ENCODE measurements around the gene AWAT1. TPM values are rescaled to one million over a fixed set of nuclear protein-coding genes. Genes with fewer than 3 reads are reported as not detected.

AWAT1 gene
- total RNA-seq, 1 experiment from 2014 or later = not detected

DNA sequence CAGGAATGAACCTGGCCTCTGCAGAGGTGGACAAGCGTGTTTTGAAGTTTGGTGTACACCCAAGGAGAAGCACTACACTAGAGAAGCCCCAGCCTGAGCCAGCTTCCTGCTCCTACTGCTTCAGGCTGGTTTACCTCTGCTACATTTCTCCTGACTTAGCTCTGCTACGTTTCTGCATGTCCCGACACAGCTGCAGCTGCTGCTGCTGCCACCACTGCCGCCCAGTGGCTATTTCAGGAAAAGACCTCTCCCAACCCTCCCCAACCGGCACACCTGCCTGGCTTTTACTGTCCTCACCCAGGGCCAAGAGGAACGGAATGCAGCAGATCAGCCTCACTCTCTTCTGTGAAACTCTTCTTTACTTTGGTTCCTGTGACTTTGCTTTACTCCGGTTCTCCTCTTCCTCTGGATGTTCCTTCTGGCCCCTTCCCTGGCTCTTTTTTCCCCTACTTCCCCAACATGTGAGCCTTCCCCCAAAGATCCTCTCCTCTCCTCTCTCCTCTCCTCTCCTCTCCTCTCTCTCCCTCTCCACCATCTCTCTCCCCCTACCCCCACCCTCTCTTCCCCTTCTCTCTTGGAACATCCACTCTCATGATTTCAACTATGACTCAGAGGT is 28.6 kb downstream of the AWAT1 start:
- TF ChIP-seq, protein P1, sequence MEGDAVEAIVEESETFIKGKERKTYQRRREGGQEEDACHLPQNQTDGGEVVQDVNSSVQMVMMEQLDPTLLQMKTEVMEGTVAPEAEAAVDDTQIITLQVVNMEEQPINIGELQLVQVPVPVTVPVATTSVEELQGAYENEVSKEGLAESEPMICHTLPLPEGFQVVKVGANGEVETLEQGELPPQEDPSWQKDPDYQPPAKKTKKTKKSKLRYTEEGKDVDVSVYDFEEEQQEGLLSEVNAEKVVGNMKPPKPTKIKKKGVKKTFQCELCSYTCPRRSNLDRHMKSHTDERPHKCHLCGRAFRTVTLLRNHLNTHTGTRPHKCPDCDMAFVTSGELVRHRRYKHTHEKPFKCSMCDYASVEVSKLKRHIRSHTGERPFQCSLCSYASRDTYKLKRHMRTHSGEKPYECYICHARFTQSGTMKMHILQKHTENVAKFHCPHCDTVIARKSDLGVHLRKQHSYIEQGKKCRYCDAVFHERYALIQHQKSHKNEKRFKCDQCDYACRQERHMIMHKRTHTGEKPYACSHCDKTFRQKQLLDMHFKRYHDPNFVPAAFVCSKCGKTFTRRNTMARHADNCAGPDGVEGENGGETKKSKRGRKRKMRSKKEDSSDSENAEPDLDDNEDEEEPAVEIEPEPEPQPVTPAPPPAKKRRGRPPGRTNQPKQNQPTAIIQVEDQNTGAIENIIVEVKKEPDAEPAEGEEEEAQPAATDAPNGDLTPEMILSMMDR (conservative IDR thresholded peaks at IDR 0.05) = peak; percentile 72
- H3K18ac ChIP-seq (ENCODE audit: insufficient read length, low read depth, low read length) = no peak overlapping the region

More for the DNA sequence above, 28.6 kb downstream of the AWAT1 start:
- Histone ChIP-seq H3K9me3 (ENCODE audit: control insufficient read depth, low read depth, low read length) (peaks cover 46% of the 10 kb centered on the region), H3K4ac (ENCODE audit: low read depth, low read length) (no peak overlapping the region), H3K27ac (ENCODE audit: insufficient read length, low read depth, low read length) (no peak overlapping the region), H3K23ac (ENCODE audit: insufficient read length, low read depth, low read length) (no peak overlapping the region), H3K79me2 (ENCODE audit: insufficient read depth, low read length) (no peaks in the 10 kb centered on the region), H2BK20ac (ENCODE audit: low read depth, low read length, poor library complexity, severe bottlenecking) (no peak overlapping the region), H2BK15ac (ENCODE audit: low read depth, low read length) (no peak overlapping the region), H3K14ac (ENCODE audit: insufficient read depth, low read length) (no peak overlapping the region), H3K27me3 (ENCODE audit: insufficient read depth, low read length) (no peaks in the 10 kb centered on the region), H2AK5ac (ENCODE audit: insufficient read length, low read length) (no peak overlapping the region), H4K8ac (replicated peaks; ENCODE audit: insufficient read length, low read depth, low read length) (no peak overlapping the region), H4K5ac (ENCODE audit: insufficient read length, low read depth, low read length) (no peak overlapping the region), H3K9ac (ENCODE audit: extremely low read depth, insufficient read length, low read length) (no peak overlapping the region), H2BK5ac (ENCODE audit: insufficient read length, low read length) (no peak overlapping the region), H3K4me2 (ENCODE audit: insufficient read depth, insufficient read length, low read length) (no peak overlapping the region), H3K4me1 (ENCODE audit: insufficient read depth, low read length) (no peaks in the 10 kb centered on the region), H2AFZ (ENCODE audit: low read length) (no peak overlapping the region), H2BK120ac (ENCODE audit: low read depth, low read length, poor library complexity, severe bottlenecking) (no peak overlapping the region), H3K23me2 (ENCODE audit: insufficient read length, low read depth, low read length, poor library complexity, severe bottlenecking) (no peaks in the 10 kb centered on the region), H3T11ph (ENCODE audit: low read length) (no peak overlapping the region), H3K79me1 (ENCODE audit: insufficient read depth, low read depth, low read length, poor library complexity, severe bottlenecking) (no peaks in the 10 kb centered on the region), H4K20me1 (ENCODE audit: control insufficient read depth, insufficient read depth, insufficient read length) (no peaks in the 10 kb centered on the region), H3K56ac (ENCODE audit: insufficient read length, low read depth, low read length) (no peak overlapping the region), H2BK12ac (ENCODE audit: insufficient read length, low read depth, low read length) (no peak overlapping the region), H4K91ac (ENCODE audit: insufficient read length, low read depth, low read length) (no peak overlapping the region)
- Mint-ChIP-seq H3K9me3 (peaks cover 67 to 79% of the 10 kb centered on the region in 2 experiments), H3K27me3 (ENCODE audit: low read depth) (peaks cover 2% of the 10 kb centered on the region), H3K27ac (peak overlapping the region in 1 of 3 experiments; percentile 40; a peak in 2 of 7 replicates), H3K4me3 (no peak overlapping the region), H3K4me1 (peaks cover 9 to 10% of the 10 kb centered on the region in 2 experiments), H3K36me3 (ENCODE audit: insufficient read depth in 1 of 3, low read depth in 3 of 3) (peaks cover 0 to 6% (median 2%) of the 10 kb centered on the region in 3 experiments; a peak in 2 of 7 replicates)
- no CpG with 5 or more reads among the region's 7 CpGs for WGBS (ENCODE audit: extremely low coverage, insufficient read length, low lambda C conversion rate)
- peak; percentile 81 for DNase-seq
